Glutamatergic neuron (in vitro differentiated cells): ENCODE measurements around the gene C20orf173. TPM values are rescaled to one million over a fixed set of nuclear protein-coding genes. Genes with fewer than 3 reads are reported as not detected.
"Not testable (repeated sequence)": the region's sequence is repeated elsewhere in the genome, so short reads cannot be mapped to it uniquely, and the experiment has no call there.

Source experiments
- DNase-seq: peaks from one replicate; pipeline ENCODE4 v3.0.0; 2022
- H3K27ac Mint-ChIP-seq: one replicate; pipeline ENCODE4 v1.8.0; 2020; ENCODE audit warnings: mild to moderate bottlenecking, mixed read lengths, inconsistent platforms; ENCODE audit not compliant: unreplicated experiment
- H3K27me3 Mint-ChIP-seq: one replicate; pipeline ENCODE4 v1.8.0; 2020; ENCODE audit warnings: mild to moderate bottlenecking, moderate library complexity, mixed read lengths, inconsistent platforms; ENCODE audit not compliant: unreplicated experiment
- H3K36me3 Mint-ChIP-seq: one replicate; pipeline ENCODE4 v1.8.0; 2020; ENCODE audit warnings: mild to moderate bottlenecking, mixed read lengths, inconsistent platforms; ENCODE audit not compliant: unreplicated experiment
- H3K4me1 Mint-ChIP-seq: one replicate; pipeline ENCODE4 v1.8.0; 2020; ENCODE audit warnings: mild to moderate bottlenecking, low read depth, mixed read lengths, inconsistent platforms; ENCODE audit not compliant: unreplicated experiment
- H3K4me3 Mint-ChIP-seq: one replicate; pipeline ENCODE4 v1.8.0; 2020; ENCODE audit warnings: mild to moderate bottlenecking, mixed read lengths, inconsistent platforms; ENCODE audit not compliant: unreplicated experiment
- H3K9me3 Mint-ChIP-seq: one replicate; pipeline ENCODE4 v1.8.0; 2020; ENCODE audit warnings: mild to moderate bottlenecking, moderate library complexity, mixed read lengths, inconsistent platforms; ENCODE audit not compliant: unreplicated experiment
- CTCF ChIP-seq: fragments of 200-600 bp; sonication (generic); IDR thresholded peaks from one replicate; pipeline ENCODE4 v1.5.0; 2021; ENCODE audit not compliant: partially characterized antibody, unreplicated experiment
- total RNA-seq: library from RNA; stranded (reverse); fragmentation: NEBNext Ultra II Directional; extraction: Animal tissue kit (Norgen Biotek cat#: 25700); gene quantifications from one replicate; pipeline ENCODE4 v1.2.1, GENCODE V29; 2021; ENCODE audit not compliant: unreplicated experiment

Gene C20orf173
- total RNA-seq, 1 donor from 2014 or later = not detected

GRCh38 chr20:35559042-35559693, 29.7 kb upstream of the C20orf173 start:
- Mint-ChIP-seq H3K27ac (no peak overlapping the region), H3K9me3 (peaks cover 4% of the 10 kb centered on the region)
- no peak for TF ChIP-seq CTCF

GRCh38 chr20:35558451-35558850, 29.0 kb upstream of the C20orf173 start:
- H3K36me3 Mint-ChIP-seq = peaks cover 11% of the 10 kb centered on the region
- no peak overlapping the region for H3K4me3 Mint-ChIP-seq
- TF ChIP-seq CTCF = no peak
- H3K9me3 Mint-ChIP-seq = peaks cover 4% of the 10 kb centered on the region
- peak overlapping the region; percentile 39 for H3K27ac Mint-ChIP-seq
- H3K4me1 Mint-ChIP-seq = peaks cover 12% of the 10 kb centered on the region
- no peak for DNase-seq
- peaks cover 11% of the 10 kb centered on the region for H3K27me3 Mint-ChIP-seq

More at GRCh38 chr20:35559042-35559693, 29.7 kb upstream of the C20orf173 start:
- DNase-seq = no peak
- H3K36me3 Mint-ChIP-seq = peaks cover 9% of the 10 kb centered on the region
- H3K4me3 Mint-ChIP-seq = no peak overlapping the region
- peaks cover 11% of the 10 kb centered on the region for H3K27me3 Mint-ChIP-seq
- H3K4me1 Mint-ChIP-seq = peaks cover 11% of the 10 kb centered on the region

GRCh38 chr20:35556871-35557270, 27.4 kb upstream of the C20orf173 start:
- peaks cover 11% of the 10 kb centered on the region for H3K27me3 Mint-ChIP-seq
- peaks cover 4% of the 10 kb centered on the region for H3K9me3 Mint-ChIP-seq
- TF ChIP-seq CTCF = no peak
- H3K4me1 Mint-ChIP-seq = peaks cover 12% of the 10 kb centered on the region
- peaks cover 11% of the 10 kb centered on the region for H3K36me3 Mint-ChIP-seq
- H3K27ac Mint-ChIP-seq = no peak overlapping the region
- H3K4me3 Mint-ChIP-seq = no peak overlapping the region
- DNase-seq = no peak

GRCh38 chr20:35555951-35556645, 26.6 kb upstream of the C20orf173 start:
- no peak for DNase-seq
- Mint-ChIP-seq H3K36me3 (peaks cover 11% of the 10 kb centered on the region), H3K27me3 (peaks cover 11% of the 10 kb centered on the region), H3K4me3 (no peak overlapping the region), H3K27ac (no peak overlapping the region), H3K4me1 (peaks cover 8% of the 10 kb centered on the region), H3K9me3 (peaks cover 4% of the 10 kb centered on the region)
- no peak for TF ChIP-seq CTCF

GRCh38 chr20:35555461-35555860, 26.0 kb upstream of the C20orf173 start:
- H3K9me3 Mint-ChIP-seq, H3K27ac Mint-ChIP-seq, DNase-seq, H3K4me3 Mint-ChIP-seq, H3K4me1 Mint-ChIP-seq: not testable (repeated sequence)
- Mint-ChIP-seq H3K27me3 (peaks cover 11% of the 10 kb centered on the region), H3K36me3 (peaks cover 11% of the 10 kb centered on the region)
